Central memory CD4-positive, alpha-beta T cell (primary cell): ENCODE data around the gene SLIT3.

Source experiments
- DNase-seq: peaks from one replicate; pipeline ENCODE4 v3.0.0; 2022

SLIT3 gene

DNA sequence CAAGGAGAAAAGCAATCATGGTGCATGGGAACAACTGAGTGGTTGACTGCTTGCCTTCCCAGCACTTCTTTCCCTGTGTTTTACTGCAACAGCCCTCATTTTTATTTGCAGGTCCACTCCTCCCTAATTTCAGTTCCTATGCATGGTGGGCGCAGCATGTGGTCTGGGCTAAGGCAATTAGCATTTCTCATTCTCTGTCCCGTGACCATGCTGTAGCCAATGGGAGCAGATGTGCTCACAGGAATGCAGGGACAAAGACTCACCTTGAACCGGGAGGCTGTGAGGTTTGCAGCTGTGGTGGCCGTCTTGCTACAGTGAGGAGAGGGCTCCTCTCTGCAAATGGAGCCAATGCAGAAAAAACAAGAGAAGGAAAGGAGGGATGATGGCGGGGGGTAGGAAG lies 315.5 kb downstream of the SLIT3 start:
- no peak for DNase-seq

DNA sequence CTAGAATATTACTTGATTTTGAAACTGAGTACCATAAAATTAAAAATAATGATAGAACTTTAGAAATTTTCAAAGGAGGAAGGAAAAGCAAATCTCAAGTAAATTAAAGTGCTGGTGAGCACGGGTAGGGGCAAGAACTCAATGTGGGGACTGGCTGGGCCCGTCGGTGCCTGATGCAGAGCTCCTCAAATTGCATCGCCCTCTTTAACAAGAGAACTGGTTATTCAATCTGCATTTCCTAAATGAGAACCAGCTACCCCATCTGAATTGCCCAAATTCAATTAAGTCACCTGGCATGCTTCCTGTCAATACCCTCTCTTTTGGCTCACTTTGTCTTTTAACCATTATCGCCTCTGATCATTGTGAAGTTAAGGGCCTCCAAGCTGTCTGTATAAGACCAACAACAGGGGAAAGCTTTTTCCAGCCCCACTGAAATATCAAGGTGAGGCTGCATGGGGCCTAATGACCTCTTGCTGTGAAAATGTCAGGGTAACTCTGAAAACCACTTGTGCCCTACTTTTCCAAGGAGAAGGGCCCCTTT lies 316.7 kb downstream of the SLIT3 start:
- no peak for DNase-seq

DNA sequence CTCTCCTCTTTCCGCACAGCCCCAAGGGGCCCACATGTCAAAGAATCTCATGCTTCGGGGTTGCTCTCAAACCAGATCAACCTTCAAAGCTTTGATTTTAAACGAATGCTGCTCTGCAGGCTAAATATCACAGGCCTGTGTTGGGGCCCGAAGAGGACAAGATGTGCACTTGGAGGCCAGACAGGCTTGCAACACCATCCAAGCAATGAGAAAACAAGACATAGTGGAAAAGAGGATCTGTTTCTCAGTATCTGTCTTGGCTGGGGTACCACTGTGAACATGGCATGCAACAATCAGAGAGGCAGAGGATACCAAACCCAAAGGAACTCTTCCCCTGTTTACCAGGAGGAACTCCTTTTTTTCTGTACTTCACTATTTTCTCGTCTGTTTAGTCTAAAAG lies 321.8 kb downstream of the SLIT3 start:
- no peak for DNase-seq

DNA sequence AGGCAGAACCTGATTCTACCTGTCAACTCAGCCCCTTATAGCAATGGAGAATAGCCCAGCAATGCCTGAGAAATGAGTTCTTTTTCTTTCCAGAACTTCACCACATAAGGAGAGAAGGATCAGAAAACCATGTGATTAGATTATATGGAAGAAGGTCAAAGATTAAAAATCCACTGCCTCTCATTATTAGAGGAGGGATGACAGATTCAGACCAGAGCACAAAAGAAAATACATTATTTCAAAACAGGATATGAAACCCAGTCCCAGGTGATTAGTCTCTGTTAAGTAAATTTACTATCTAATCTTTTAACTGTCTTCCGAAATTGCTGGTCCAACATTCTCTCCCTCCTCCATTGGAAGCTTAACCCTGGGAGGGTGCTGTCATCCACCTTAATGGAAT lies 322.4 kb downstream of the SLIT3 start:
- DNase-seq, result no peak

DNA sequence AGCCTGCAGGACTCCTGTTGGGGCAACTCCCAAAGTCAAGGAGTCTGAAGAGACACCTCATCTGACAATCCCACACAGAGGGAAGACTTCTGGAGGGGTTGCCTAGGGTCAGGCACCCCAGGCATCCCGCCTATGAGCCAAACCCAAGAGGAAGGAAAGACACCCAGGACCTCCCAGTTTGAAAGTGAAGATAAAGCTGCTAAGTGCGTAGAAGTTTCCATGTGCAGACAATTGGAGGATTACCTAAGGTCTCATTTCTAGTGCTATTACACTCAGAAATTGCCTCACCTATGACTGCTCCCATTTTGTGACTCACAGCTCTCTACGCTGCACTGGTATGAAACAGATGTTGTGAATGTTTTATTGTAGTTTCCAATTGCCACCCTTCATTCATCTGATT lies 322.9 kb downstream of the SLIT3 start:
- DNase-seq, result no peak

DNA sequence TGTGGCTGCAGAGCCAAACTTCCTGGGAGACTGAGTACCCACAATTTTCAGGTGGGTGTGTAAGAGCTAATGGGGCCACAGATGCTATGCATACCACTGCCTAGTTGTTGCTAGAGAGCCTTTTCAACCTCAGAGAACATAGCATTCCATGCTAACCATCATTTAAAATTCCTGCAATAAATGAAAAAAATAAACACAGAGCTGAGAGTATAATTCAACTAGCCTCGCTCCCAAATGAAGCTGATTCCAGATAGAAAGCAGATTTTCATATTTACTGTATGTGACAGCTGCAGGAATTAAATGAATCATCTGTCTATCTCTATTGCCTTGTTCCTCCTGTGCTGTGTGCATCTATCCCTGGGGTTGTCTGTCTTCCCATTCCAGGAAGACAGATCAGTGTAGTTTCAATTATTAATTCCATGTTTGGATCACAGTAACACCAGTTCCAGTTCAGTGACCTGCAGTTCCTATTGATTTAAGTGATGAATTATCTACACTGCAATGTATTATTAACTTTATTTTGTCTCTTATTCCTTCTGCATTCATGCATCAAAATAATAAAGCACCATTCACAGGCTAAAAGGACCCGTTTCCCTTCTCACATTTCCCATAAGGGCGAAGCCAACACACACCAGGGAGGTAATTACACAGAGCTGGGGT lies 324.5 kb downstream of the SLIT3 start:
- DNase-seq, result no peak

DNA sequence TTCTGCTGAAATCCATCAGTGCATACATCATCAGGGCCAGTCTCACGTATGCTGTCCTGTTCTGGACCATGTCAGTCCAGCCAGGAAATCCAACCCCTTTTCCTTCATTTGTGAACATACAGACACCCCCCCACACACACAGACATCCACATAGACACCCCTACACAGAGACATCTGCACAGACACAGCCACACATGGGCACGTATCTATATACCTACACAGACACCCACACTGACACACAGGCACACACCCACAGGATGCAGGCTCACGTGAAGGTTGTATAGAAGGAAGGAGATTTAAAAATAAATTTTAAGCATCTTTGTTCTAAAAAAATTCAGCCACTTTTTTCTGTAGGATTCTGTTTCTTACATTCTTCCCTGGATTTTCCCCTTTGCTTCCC lies 325.6 kb downstream of the SLIT3 start:
- DNase-seq, result no peak

DNA sequence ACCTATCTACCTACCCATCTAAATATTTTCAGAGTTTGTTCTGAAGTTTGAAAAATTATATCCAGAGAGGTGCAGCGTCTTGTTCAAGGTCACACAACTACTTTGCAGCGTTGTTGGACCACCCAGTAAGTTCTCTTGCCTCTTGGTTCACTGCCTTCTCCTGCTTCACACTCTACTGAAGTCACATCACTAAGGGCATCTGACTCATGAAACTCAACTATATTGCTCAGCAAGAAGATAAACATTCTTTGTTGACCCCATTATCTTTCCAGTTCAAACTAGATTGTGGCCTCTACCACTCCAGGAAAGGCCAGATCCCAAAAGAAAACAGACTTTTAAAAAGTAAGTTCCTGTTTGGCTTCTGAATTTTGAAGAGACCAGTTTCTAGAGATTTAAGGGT lies 326.9 kb downstream of the SLIT3 start:
- DNase-seq, result no peak

DNA sequence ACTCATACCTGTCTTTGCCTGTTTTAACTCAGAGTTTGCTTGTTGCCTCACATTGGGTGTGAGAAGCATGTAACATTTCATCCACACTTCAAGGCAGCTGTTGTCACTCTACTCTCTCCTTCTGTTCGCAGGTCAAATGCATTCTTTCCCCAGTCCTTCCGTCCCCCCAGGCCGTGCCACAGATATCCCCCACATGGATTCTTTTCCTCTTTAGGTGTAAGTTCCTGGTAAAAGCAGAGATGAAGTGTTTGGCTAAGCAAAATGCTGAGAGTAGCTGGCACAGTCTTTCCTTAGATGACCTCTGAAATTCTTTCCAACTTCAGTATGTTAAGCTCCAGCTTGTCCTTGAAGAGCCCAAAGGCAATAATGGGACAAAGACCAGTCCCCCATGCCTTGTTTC lies 328.2 kb downstream of the SLIT3 start:
- DNase-seq, result no peak

DNA sequence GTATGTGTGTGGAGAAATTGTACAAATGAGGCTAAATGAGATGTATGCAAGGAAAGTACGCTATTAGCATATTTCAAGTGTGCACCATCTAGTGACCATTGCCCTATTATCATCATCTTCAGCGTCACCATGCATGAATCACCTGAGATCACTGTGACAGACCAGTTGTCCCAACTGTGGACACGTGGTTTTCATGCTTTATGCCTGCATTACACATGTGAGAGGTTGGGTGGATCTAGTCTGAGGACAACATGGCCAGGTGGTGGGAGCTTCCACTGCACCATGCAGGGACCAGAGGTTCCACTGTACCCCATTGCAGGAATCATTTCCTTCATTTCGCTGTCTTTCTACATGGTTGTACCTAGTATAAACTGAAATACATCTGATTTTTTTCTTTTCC lies 329.8 kb downstream of the SLIT3 start:
- no peak for DNase-seq

DNA sequence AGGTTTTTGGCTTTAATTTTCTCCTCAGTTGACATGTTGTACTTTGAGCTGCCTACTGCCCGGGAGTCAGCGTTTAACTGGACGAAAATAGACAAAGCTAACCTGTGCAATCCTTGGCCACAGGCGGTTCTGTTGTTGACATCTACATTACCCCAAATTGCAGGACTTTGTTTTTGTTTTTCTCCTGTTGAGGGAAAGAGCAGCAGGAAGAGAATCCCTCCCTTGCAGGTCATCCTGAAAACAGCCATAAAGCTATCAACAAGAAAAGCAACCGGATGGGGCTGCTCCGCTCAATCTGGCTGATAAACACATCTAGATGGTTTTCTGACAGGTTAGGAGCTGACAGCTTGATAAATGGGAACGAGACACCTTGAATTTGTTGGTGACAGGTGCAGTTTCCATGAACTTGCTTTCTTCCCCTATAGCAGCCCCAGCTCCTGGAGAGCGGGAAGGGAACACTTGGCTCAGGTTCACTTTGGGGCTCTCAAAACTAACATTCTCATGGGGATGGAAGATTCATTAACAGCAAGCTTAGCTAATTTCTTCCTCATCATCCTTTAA lies 331.5 kb downstream of the SLIT3 start:
- DNase-seq, result no peak

DNA sequence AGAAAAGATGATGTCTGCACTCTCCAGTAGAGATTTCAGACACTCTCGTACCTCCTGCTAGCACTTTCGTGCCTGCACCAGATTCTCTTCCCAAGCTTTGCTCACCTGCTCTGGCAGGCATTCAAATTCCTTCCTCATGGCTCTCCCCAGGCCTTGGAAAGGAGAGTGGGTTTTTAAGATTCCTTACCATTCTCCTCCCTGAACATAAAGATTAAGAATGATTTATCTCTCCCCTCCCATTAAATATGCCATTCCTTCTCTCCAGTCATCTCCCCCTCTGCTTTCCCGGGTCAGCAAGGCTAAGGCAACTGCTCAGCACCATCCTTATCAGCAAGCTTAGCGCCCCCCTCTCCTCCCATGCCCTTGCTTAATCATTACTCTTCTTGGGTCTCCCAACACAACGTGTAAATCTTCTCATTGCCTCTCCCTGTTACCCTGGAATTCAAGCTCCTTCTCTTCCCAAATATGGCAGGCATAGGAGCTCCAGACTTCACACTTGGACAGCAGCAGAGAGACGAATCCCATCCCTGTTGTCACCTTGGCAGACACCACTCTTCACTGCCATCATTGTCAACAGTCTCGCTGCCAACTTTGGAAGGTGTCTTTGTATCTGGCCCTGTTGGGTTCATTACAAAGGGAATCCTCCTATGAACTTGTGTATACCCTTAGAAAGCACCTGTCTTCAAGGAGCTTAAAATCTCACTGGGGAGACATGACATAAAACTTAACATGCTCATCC lies 332.9 kb downstream of the SLIT3 start:
- DNase-seq, result no peak

DNA sequence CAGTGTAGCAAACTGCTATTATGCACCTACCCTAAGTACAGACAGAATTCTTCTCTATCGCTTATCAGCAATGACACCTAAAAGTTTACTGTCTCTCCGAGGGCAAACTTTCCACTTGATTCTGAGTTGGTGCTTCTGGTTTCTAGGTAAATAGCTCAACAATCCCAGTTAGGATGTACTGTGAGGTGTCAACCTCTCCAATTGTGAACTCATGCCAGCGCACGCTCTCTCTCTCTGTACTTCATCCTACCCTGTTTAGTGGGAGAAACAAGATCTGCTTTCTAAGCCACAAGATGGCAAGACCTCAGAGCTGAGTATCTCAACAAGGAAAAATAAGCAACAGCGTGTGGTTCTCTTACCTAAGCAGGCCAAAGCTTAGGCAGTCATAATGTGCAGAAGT lies 335.3 kb downstream of the SLIT3 start:
- DNase-seq, result no peak

DNA sequence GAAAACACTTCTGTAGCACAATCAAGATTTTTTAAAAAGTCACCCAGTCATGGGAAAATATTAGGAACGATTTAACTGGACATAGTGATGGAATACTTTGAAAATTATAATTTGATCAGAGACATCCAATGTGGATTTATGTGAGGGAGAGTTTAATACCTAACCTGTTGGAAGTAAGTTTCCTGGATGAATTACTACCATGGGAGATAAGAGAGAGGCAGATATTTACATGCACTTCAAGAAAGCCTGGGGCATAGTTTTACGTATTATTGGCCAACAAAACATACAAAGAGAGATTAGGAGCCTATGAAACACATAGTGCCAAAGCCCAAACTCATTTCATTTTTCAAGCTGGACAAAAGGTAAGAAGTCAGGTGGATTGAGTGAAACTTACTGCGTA lies 336.8 kb downstream of the SLIT3 start:
- DNase-seq, result no peak

DNA sequence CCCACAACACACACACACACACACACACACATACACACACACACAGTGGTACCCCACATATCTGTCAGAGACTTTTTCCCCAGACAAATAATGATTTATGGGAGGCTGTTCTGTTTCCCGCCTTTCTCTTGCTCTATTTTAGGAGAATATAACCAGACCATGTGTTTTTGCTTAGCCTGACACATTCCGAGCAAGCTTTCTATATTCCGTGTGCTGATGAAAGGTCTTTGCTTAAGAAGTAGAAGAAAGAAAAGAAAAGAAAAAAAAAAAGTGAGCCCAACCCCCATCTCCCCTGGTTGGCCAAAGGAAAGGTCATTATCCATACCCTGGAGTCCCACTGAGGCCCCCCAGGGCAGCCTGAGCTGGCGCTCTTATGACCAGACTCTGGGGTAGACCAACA lies 338.6 kb downstream of the SLIT3 start:
- DNase-seq, result no peak

DNA sequence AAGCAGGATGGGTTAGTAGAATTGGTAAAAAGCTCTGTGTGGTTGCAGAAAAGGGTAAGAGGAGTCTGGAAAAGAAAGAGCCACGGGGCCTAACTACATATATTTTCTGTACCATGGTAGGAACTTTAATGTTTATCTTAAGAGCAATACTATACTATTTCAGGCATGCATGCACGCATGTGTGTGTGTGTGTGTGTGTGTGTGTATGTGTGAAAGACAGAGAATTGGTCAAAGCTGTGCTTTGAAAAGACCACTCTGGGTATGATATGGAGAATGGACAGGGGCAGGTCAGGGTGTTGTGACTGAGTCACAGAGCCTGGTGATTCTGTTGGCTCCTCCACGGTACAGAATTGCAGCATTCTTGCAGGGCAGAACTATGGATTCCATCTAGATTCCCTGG lies 339.3 kb downstream of the SLIT3 start:
- no peak for DNase-seq

DNA sequence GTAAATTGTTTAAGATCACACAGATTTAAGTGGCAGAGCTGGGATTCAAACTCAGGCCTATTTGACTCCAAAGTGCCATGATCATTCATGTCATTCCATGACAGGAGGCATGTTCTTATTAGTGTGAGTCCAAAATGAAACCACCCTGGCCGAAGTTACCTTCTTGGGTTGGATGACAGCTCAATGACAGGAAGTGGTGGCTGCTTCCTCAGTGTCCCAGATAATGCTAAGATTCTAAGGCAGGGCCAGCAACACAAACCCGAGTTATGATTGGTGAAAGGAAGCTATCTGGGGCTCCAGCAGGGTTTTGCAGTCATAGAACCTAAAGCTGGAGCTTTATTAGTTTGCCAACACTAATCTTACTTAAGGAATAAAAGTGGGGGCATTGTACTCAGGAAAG lies 340.4 kb downstream of the SLIT3 start:
- DNase-seq, result no peak

DNA sequence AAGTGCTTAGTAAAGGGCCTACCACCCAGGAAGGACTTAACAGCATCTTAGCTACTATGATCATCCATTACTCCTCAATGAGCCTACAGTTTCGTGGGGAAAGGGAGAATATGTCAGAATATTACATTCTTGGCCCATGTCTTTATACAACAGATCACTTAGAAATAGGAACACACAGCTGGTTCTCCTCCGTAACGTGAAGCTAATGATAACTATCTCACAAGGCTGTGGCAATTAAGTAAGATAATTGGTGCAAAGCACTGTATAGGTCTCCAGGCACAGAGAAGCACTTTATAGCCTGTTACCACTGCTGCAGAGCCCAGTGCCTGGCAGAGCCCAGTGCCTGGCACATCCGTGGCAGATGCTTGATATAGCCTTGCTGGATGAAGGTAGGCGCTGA lies 347.6 kb downstream of the SLIT3 start:
- DNase-seq, result no peak

DNA sequence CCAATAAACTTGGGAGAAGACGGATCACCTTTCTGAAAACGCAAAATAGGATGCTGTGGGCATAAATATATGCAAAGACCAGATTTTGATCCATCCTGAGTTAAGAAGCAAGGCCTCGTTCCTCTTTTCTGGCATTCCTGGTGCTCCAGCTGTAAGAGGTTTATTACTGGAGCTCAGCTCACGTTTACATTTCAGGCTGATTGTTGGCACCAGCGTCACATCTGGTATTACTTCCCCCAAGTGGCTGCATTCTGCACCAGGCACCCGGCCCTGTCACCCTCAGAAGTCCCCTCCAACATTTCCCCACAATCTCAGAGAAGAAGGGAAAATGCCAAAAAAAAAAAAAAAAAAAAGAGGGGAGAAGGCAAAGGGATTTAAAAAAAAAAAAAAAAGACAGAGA lies 348.7 kb downstream of the SLIT3 start:
- DNase-seq, result no peak

DNA sequence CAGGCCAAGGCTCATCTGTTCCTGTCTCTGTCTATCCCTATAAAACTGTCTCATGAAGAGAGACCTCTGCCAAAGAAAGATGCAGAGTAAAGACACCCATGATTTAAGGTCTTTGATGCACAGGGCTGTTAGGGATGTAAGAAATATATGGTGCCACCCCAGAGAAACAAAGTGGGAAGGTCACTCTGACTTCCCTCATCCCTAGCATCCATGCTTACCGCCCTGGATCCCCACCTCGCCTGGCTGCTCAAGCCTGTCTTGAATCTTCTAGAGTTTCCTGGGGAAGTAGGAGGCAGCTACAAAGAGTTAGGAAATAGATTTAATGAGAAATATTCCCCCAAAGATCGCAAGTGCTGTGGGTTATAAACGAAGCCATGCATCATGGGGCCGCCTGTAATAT lies 349.2 kb downstream of the SLIT3 start:
- no peak for DNase-seq

DNA sequence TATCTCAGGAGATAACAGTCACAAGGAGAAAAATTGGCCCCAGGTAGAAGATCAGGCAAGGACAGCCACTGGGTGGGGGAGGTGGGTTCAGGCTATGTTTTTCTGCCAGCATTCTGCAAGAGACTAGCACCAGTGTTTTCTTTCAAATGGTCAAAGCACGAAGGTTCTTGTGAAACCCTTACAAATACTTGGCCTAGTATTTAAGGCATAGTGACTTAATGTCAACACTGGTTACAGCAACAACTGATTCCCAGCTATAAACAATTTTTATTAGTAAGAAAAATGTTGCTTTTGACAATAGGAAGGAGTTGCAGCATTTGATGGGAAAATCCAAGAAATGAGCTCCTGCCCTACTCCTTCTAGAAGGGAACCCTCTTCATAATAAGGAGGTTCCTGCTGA lies 349.6 kb downstream of the SLIT3 start:
- DNase-seq, result no peak

DNA sequence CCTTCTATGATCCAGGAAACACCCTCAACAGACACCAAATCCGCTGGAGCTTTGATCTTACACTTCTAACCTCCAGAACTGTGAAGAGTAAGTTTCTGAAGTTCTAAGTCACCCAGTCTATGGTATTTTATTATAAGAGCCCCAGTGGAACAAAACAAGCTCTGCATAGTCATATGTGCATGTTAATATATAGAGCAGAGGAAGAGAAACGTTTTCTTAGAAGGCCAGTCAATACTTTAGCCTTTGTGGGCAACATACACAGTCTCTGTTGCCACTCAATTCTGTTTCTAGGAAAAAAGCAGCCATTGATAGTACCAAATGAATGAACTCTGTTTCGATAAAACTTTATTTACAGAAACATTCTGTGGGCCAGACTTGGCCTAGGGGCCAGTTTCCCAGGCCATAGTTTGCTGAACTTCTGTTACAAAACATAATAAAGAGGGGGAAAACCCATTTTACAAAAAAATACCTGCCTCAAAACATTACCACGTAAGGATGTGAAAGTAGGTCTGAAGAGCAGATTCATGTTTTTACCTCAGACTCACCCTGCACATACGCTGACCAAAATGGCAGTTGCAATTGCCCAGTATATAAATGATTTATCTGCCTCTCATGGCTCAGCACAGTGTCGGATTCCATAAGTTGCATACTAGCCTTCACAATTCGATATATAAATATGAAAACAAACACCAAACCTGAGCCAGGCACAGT lies 350.5 kb downstream of the SLIT3 start:
- DNase-seq, result no peak

DNA sequence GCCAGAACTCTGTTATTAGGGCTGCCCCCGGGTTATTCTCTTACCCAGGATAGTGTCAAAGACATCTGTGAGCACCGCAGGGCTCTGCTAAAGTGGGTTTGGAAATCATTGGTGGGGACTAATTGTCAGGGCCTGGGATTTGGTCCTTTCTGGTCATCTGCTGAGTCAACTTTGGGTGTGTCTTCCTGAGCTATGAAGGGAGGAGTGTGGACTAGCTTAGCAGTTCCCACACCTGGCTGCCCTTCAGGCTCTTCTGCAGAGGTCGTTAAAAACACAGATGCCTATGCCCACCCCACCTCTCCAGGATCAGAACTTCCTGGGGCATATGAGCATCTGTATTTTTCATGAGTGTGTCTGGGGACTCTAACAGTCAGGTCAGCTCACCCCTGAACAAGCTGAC lies 352.2 kb downstream of the SLIT3 start:
- DNase-seq, result no peak
